22Rv1 (cell line): ENCODE measurements around the gene SMYD1.

Source experiments
- H3K27ac ChIP-seq: fragments of 450-650 bp; 2 replicates; pipeline ENCODE4 v1.5.1; 2017
- ZFX ChIP-seq: fragments of 450-650 bp; IDR thresholded peaks from 2 replicates; pipeline ENCODE4 v1.6.1; 2017; ENCODE audit warnings: antibody characterized with exemption, borderline replicate concordance
- TF ChIP-seq, protein P1 (sequence below): fragments of 450-650 bp; IDR thresholded peaks from 2 replicates; pipeline ENCODE4 v1.5.1; 2017; ENCODE audit warnings: mild to moderate bottlenecking

The SMYD1 gene

GRCh38 chr2:88097891-88098557, 30.4 kb downstream of the SMYD1 start:
- TF ChIP-seq ZFX: no peak
- TF ChIP-seq, protein P1, sequence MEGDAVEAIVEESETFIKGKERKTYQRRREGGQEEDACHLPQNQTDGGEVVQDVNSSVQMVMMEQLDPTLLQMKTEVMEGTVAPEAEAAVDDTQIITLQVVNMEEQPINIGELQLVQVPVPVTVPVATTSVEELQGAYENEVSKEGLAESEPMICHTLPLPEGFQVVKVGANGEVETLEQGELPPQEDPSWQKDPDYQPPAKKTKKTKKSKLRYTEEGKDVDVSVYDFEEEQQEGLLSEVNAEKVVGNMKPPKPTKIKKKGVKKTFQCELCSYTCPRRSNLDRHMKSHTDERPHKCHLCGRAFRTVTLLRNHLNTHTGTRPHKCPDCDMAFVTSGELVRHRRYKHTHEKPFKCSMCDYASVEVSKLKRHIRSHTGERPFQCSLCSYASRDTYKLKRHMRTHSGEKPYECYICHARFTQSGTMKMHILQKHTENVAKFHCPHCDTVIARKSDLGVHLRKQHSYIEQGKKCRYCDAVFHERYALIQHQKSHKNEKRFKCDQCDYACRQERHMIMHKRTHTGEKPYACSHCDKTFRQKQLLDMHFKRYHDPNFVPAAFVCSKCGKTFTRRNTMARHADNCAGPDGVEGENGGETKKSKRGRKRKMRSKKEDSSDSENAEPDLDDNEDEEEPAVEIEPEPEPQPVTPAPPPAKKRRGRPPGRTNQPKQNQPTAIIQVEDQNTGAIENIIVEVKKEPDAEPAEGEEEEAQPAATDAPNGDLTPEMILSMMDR: no peak

DNA sequence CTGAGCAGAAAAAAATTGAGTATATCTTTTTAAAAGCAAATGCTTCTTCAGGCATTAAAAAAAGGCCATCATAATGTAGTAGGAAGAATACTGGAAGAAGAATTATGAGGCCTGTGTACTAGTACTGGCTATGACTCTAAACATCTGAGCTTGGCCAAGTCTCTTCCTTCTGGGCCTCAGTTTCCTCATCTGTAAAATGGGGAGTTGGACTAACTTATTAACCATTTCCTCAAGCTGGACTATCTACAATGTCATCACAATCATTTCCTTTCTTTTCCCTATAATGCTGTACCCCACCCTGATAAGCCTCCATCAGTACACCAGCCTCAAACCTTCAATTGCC, 30.9 kb downstream of the SMYD1 start:
- H3K27ac ChIP-seq: no peak overlapping the region
- no peak for TF ChIP-seq ZFX
- TF ChIP-seq, protein P1: no peak

More at GRCh38 chr2:88097891-88098557, 30.4 kb downstream of the SMYD1 start:
- H3K27ac ChIP-seq: no peak overlapping the region

GRCh38 chr2:88099798-88100488, 32.3 kb downstream of the SMYD1 start:
- TF ChIP-seq, protein P1: no peak
- no peak for TF ChIP-seq ZFX
- no peak overlapping the region for H3K27ac ChIP-seq

- no peak overlapping the region for H3K27ac ChIP-seq
- TF ChIP-seq, protein P1: no peak
- no peak for TF ChIP-seq ZFX
Observed at GRCh38 chr2:88100489-88100858, 32.8 kb downstream of the SMYD1 start.

- H3K27ac ChIP-seq: no peak overlapping the region
- TF ChIP-seq ZFX: no peak
- TF ChIP-seq, protein P1: no peak
Observed at GRCh38 chr2:88108796-88109195, 41.2 kb downstream of the SMYD1 start.

- no peak for TF ChIP-seq ZFX
- TF ChIP-seq, protein P1: no peak
- H3K27ac ChIP-seq: no peak overlapping the region
Observed at GRCh38 chr2:88110830-88111229, 43.2 kb downstream of the SMYD1 start.

GRCh38 chr2:88113069-88113468, 45.4 kb downstream of the SMYD1 start:
- no peak for TF ChIP-seq ZFX
- TF ChIP-seq, protein P1: no peak
- no peak overlapping the region for H3K27ac ChIP-seq
